ENCODE data around the gene IGF1R. TPM values are rescaled to one million over a fixed set of nuclear protein-coding genes. Genes with fewer than 3 reads are reported as not detected.

The IGF1R gene
- total RNA-seq, 1 experiment from 2014 or later, result 51.6 TPM

GRCh38 chr15:98838387-98839259 is 190.3 kb downstream of the IGF1R start:
- Mint-ChIP-seq H3K27me3 (ENCODE audit: insufficient read depth, unreplicated experiment) (no peaks in the 10 kb centered on the region), H3K36me3 (ENCODE audit: insufficient read depth, unreplicated experiment) (no peaks in the 10 kb centered on the region), H3K9me3 (ENCODE audit: unreplicated experiment) (no peaks in the 10 kb centered on the region), H3K4me3 (ENCODE audit: unreplicated experiment) (no peak overlapping the region), H3K27ac (ENCODE audit: unreplicated experiment) (no peak overlapping the region), H3K4me1 (ENCODE audit: low read depth, unreplicated experiment) (no peaks in the 10 kb centered on the region)
- TF ChIP-seq CTCF (IDR thresholded peaks at IDR 0.05; ENCODE audit: insufficient read depth in 1 of 2, low read depth in 1 of 2, low read length in 1 of 2, severe bottlenecking in 1 of 2, unreplicated experiment in 1 of 2), result no peak
- Histone ChIP-seq H3K27me3 (replicated peaks; ENCODE audit: control insufficient read depth, insufficient read depth, low read length) (no peaks in the 10 kb centered on the region), H3K4me1 (peaks cover 2% of the 10 kb centered on the region; the same call in 1 of the 2 replicates), H3K36me3 (ENCODE audit: control insufficient read depth, insufficient read depth, low read length) (no peaks in the 10 kb centered on the region), H3K9me3 (no peaks in the 10 kb centered on the region), H3K4me3 (ENCODE audit: low read depth, low read length) (no peak overlapping the region)
- ChIA-PET CTCF (no interaction called here), POLR2A (no interaction called here)
- intact Hi-C loops (cut with micrococcal nuclease; ENCODE audit: unreplicated experiment), result no loop called here
- BruUV-seq (replicated peaks), result no TSS peak
- no peak for DNase-seq

GRCh38 chr15:98840053-98840452 is 191.7 kb downstream of the IGF1R start:
- Histone ChIP-seq H3K9me3 (no peaks in the 10 kb centered on the region), H3K27me3 (replicated peaks; ENCODE audit: control insufficient read depth, insufficient read depth, low read length) (no peaks in the 10 kb centered on the region), H3K4me1 (peaks cover 14% of the 10 kb centered on the region), H3K4me3 (ENCODE audit: low read depth, low read length) (no peak overlapping the region), H3K36me3 (ENCODE audit: control insufficient read depth, insufficient read depth, low read length) (no peaks in the 10 kb centered on the region)
- H3K27ac Mint-ChIP-seq (ENCODE audit: unreplicated experiment), result no peak overlapping the region
- CTCF ChIA-PET, result no interaction called here
- POLR2A ChIA-PET, result no interaction called here
- no peaks in the 10 kb centered on the region for H3K9me3 Mint-ChIP-seq (ENCODE audit: unreplicated experiment)
- no peaks in the 10 kb centered on the region for H3K27me3 Mint-ChIP-seq (ENCODE audit: insufficient read depth, unreplicated experiment)
- H3K4me1 Mint-ChIP-seq (ENCODE audit: low read depth, unreplicated experiment), result no peaks in the 10 kb centered on the region
- BruUV-seq (replicated peaks), result no TSS peak
- TF ChIP-seq CTCF (IDR thresholded peaks at IDR 0.05; ENCODE audit: insufficient read depth in 1 of 2, low read depth in 1 of 2, low read length in 1 of 2, severe bottlenecking in 1 of 2, unreplicated experiment in 1 of 2), result no peak
- DNase-seq, result no peak
- no peaks in the 10 kb centered on the region for H3K36me3 Mint-ChIP-seq (ENCODE audit: insufficient read depth, unreplicated experiment)
- intact Hi-C loops (cut with micrococcal nuclease; ENCODE audit: unreplicated experiment), result no loop called here
- H3K4me3 Mint-ChIP-seq (ENCODE audit: unreplicated experiment), result no peak overlapping the region

GRCh38 chr15:98841419-98841970 is 193.2 kb downstream of the IGF1R start:
- POLR2A ChIA-PET, result no interaction called here

More at GRCh38 chr15:98841419-98841970, 193.2 kb downstream of the IGF1R start:
- peaks cover 6% of the 10 kb centered on the region for H3K4me1 Mint-ChIP-seq (ENCODE audit: low read depth, unreplicated experiment)
- DNase-seq, result no peak
- TF ChIP-seq CTCF (IDR thresholded peaks at IDR 0.05; ENCODE audit: insufficient read depth in 1 of 2, low read depth in 1 of 2, low read length in 1 of 2, severe bottlenecking in 1 of 2, unreplicated experiment in 1 of 2), result no peak
- H3K4me3 ChIP-seq (ENCODE audit: low read depth, low read length), result no peak overlapping the region
- H3K27ac Mint-ChIP-seq (ENCODE audit: unreplicated experiment), result no peak overlapping the region
- H3K4me3 Mint-ChIP-seq (ENCODE audit: unreplicated experiment), result no peak overlapping the region
- CTCF ChIA-PET, result no interaction called here
- H3K9me3 Mint-ChIP-seq (ENCODE audit: unreplicated experiment), result no peaks in the 10 kb centered on the region
- H3K36me3 Mint-ChIP-seq (ENCODE audit: insufficient read depth, unreplicated experiment), result no peaks in the 10 kb centered on the region
- peaks cover 14% of the 10 kb centered on the region for H3K4me1 ChIP-seq
- intact Hi-C loops (cut with micrococcal nuclease; ENCODE audit: unreplicated experiment), result no loop called here
- no TSS peak for BruUV-seq (replicated peaks)
- no peaks in the 10 kb centered on the region for H3K9me3 ChIP-seq
- no peaks in the 10 kb centered on the region for H3K36me3 ChIP-seq (ENCODE audit: control insufficient read depth, insufficient read depth, low read length)
- no peaks in the 10 kb centered on the region for H3K27me3 ChIP-seq (replicated peaks; ENCODE audit: control insufficient read depth, insufficient read depth, low read length)
- H3K27me3 Mint-ChIP-seq (ENCODE audit: insufficient read depth, unreplicated experiment), result no peaks in the 10 kb centered on the region

Measured in Caco-2 (cell line).